HuH-7 (cell line): ENCODE results near the gene TRIM46.
"Not testable (repeated sequence)": the region's sequence is repeated elsewhere in the genome, so short reads cannot be mapped to it uniquely, and the experiment has no call there.

ENCODE experiments used
- DNase-seq: peaks from one replicate; pipeline ENCODE4 v3.0.0; 2011; ENCODE audit warnings: low spot score

TRIM46 gene

GRCh38 chr1:155232001-155232978 is 58.6 kb downstream of the TRIM46 start:
- not testable (repeated sequence) for DNase-seq

- DNase-seq, result not testable (repeated sequence)
Measured at GRCh38 chr1:155233502-155233901, 59.9 kb downstream of the TRIM46 start.
